Mammary epithelial cell (primary cell): ENCODE data around the gene COMMD3.

Experiments
- CTCF ChIP-seq, 2 donors: IDR thresholded peaks in 1 of 2; conservative IDR thresholded peaks in 1 of 2; 2 replicates each; pipeline ENCODE4 v1.5.1; 2011 to 2012; ENCODE audit warnings: inconsistent platforms in 2 of 2, low read length in 2 of 2, mild to moderate bottlenecking in 2 of 2, control low read depth in 1 of 2, low read depth in 1 of 2; ENCODE audit not compliant: insufficient read depth in 1 of 2; ENCODE audit errors: extremely low read depth in 1 of 2
- EZH2 ChIP-seq: IDR thresholded peaks from 2 replicates; pipeline ENCODE4 v1.6.1; 2012; ENCODE audit warnings: low read length, inconsistent platforms, borderline replicate concordance

GRCh38 chr10:22341926-22342196, 25.7 kb downstream of the COMMD3 start:
- TF ChIP-seq CTCF (conservative IDR thresholded peaks at IDR 0.05 in 1 of 2, IDR thresholded peaks at IDR 0.05 in 1 of 2; ENCODE audit: extremely low read depth in 1 of 2, insufficient read depth in 1 of 2, low read depth in 1 of 2, low read length in 2 of 2) (no peak), EZH2 (no peak)
